ENCODE measurements around the gene TRIM17. TPM values are rescaled to one million over a fixed set of nuclear protein-coding genes. Genes with fewer than 3 reads are reported as not detected.

Gene TRIM17
- polyA plus RNA-seq, 1 donor: 0.63 TPM

Other genes starting within 250 kb of the TRIM17 start
- gene OBSCN, start 208.8 kb downstream of the TRIM17 start, polyA plus RNA-seq (ENCODE audit: insufficient read length): 358 TPM
- 5.7 TPM for gene TRIM11, start 10.0 kb downstream of the TRIM17 start, polyA plus RNA-seq (ENCODE audit: insufficient read length)
- gene RNF187, start 70.5 kb upstream of the TRIM17 start, polyA plus RNA-seq (ENCODE audit: insufficient read length): 51.5 TPM

Measured in forelimb muscle (tissue), 1 donor.